Effector memory CD4-positive, alpha-beta T cell (primary cell): Measurements from ENCODE around the gene PSD.

Experiments used
- DNase-seq, 3 donors: peaks; one replicate each; pipeline ENCODE4 v3.0.0-alpha.2; 2020
- H3K27ac ChIP-seq: 2 replicates; pipeline ENCODE4 v1.7.0; 2013; ENCODE audit warnings: mild to moderate bottlenecking, low read length, moderate library complexity; ENCODE audit not compliant: insufficient read depth, poor library complexity, severe bottlenecking
- H3K27me3 ChIP-seq: replicated peaks from 2 replicates; pipeline ENCODE4 v1.7.0; 2013; ENCODE audit warnings: mild to moderate bottlenecking, low read length; ENCODE audit not compliant: insufficient read depth, control insufficient read depth, poor library complexity, severe bottlenecking
- H3K36me3 ChIP-seq: 2 replicates; pipeline ENCODE4 v1.7.0; 2013; ENCODE audit warnings: mild to moderate bottlenecking, low read length, moderate library complexity; ENCODE audit not compliant: control insufficient read depth, insufficient read depth
- H3K4me1 ChIP-seq: 2 replicates; pipeline ENCODE4 v1.7.0; 2013; ENCODE audit warnings: low read length, mild to moderate bottlenecking; ENCODE audit not compliant: control insufficient read depth, insufficient read depth, poor library complexity, severe bottlenecking
- H3K4me3 ChIP-seq: 2 replicates; pipeline ENCODE4 v1.7.0; 2013; ENCODE audit warnings: low read length, low read depth, mild to moderate bottlenecking; ENCODE audit not compliant: insufficient read depth, poor library complexity, severe bottlenecking
- H3K9me3 ChIP-seq: 2 replicates; pipeline ENCODE4 v1.7.0; 2013; ENCODE audit warnings: mild to moderate bottlenecking, low read length, moderate library complexity; ENCODE audit not compliant: control insufficient read depth

Gene PSD

DNA sequence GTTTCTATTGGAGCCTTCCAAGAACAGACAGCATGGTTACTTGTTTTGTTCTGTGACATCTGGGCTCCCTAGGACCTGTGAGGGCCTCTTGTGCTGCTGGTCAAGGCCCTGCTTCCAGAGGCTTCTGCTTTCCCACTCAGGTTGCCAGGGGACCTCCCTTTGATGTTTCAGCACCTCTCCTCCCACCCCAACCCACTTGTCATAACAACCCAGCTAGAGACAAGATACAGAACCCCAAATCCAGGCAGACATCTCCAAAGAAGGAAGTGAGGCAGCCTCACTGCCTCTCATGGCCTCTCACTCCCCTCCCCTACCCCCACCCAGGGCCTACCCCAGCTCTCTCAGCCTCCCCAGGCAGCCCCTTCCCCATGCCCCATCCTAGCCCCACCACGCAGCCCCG lies 11.8 kb downstream of the PSD start:
- DNase-seq, result no peak
- H3K9me3 ChIP-seq, result no peaks in the 10 kb centered on the region
- no peak overlapping the region for H3K27ac ChIP-seq
- peaks cover 22% of the 10 kb centered on the region for H3K4me1 ChIP-seq
- H3K27me3 ChIP-seq, result peaks cover 8% of the 10 kb centered on the region
- H3K4me3 ChIP-seq, result no peak overlapping the region
- peaks cover 13% of the 10 kb centered on the region for H3K36me3 ChIP-seq

DNA sequence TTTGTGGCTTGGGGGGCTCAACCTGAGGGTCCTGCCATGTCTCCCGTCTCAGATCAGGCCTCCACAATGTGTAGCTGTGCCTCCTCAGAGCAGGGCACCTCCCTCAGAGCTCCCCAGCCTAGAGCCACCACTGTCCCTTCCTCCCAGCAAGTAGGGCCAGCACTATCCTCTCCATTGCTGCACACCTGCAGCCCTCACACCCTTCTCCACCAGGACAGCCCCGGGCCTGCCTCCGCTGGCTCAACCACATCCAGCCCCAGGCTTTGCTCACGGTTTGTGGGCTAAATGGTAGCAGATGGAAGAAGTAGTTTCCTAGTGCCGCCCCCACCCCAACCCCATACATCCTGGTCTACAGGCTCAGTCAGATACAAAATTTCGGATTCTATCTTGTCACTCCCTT lies 13.0 kb downstream of the PSD start:
- H3K36me3 ChIP-seq, result peaks cover 25% of the 10 kb centered on the region
- no peak overlapping the region for H3K27ac ChIP-seq
- H3K4me1 ChIP-seq, result peaks cover 18% of the 10 kb centered on the region
- no peak for DNase-seq
- no peak overlapping the region for H3K4me3 ChIP-seq
- H3K9me3 ChIP-seq, result no peaks in the 10 kb centered on the region
- peaks cover 8% of the 10 kb centered on the region for H3K27me3 ChIP-seq

DNA sequence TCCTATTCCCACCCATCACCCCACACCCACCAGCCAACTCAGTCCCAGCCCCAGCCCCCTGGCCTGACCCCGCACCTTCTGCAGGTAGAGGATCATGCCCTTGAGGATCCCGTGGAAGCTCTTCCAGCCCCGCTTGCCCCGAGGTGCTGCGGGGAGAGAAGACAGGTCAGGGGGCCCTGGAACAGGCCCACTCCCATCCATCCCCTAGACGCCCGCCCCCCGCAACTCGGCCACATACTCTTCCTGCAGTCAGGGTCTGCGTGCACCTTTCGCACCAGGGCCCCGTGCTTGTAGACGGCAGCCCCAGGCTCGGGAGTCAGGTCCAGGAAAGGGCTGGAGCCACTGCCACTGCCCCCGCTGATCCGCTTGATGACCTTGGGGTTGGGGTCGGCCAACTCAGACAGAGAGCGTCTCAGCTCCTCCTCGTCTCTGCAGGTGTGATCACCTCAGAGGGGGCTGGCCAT lies 13.4 kb downstream of the PSD start:
- peaks cover 13% of the 10 kb centered on the region for H3K4me1 ChIP-seq
- H3K9me3 ChIP-seq, result no peaks in the 10 kb centered on the region
- no peak overlapping the region for H3K27ac ChIP-seq
- H3K27me3 ChIP-seq, result peaks cover 5% of the 10 kb centered on the region
- DNase-seq, result no peak
- H3K4me3 ChIP-seq, result no peak overlapping the region
- H3K36me3 ChIP-seq, result peaks cover 30% of the 10 kb centered on the region

DNA sequence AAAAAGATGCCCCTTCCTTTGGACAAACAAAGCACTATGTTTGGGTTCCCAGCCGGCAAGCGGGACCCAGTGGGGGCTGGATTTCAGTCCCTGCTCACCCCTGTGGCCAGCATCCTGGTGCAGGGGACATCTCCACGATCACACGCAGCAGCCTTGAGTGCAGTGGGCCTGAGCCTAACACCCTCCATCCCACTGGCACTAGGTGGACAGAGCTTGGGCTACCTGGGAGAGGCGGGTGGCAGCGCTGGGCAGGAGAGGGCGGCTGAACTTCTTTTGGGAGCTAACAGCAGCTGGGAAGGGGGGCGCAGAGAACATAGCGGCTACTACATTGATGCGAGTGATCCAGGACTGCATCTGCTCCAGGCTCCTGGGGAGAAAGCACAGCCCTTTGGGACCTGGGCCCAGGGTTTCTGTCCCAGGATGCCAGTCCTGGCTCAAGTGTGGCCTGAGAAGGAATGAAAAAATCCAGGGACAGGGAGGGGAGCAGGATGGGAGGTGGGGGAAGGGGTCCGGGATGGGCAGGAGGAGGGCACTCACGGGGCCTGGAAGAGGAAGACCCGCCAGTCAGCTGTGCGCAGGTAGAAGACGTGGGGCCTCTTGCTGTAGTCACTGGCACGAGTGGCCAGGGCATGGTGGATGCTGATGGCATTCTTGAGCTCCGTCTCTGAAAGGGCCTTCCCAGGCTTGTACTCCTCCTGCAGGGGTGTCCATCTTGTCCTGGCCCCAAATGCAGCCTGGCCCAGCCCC lies 14.1 kb downstream of the PSD start:
- DNase-seq, result no peak
- no peaks in the 10 kb centered on the region for H3K9me3 ChIP-seq
- peaks cover 31% of the 10 kb centered on the region for H3K36me3 ChIP-seq
- H3K4me3 ChIP-seq, result no peak overlapping the region
- H3K27me3 ChIP-seq, result no peaks in the 10 kb centered on the region
- H3K4me1 ChIP-seq, result peaks cover 12% of the 10 kb centered on the region
- no peak overlapping the region for H3K27ac ChIP-seq

DNA sequence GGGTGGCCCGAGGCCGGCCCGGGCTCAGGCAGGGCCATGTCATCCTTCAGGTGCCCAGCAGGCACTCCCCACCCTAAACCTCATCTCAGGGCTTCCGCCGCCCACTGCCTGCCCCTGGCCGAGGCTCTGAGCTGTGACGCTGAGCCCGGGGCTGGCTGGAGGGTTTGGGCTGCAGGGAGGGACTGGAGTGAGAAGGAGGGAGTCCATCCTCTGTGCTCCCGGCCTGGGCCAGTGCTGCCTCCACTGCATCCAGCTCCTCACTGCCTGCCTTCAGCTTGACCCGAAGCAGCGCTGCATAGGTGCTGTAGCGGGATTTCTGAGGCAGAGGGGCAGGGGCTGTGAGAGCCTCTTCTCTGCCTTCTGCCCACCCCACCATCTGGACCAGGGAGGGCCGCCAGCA lies 15.5 kb downstream of the PSD start:
- Histone ChIP-seq H3K9me3 (no peaks in the 10 kb centered on the region), H3K27me3 (no peaks in the 10 kb centered on the region), H3K27ac (no peak overlapping the region), H3K36me3 (peaks cover 37% of the 10 kb centered on the region), H3K4me1 (peaks cover 5% of the 10 kb centered on the region), H3K4me3 (no peak overlapping the region)
- no peak for DNase-seq

DNA sequence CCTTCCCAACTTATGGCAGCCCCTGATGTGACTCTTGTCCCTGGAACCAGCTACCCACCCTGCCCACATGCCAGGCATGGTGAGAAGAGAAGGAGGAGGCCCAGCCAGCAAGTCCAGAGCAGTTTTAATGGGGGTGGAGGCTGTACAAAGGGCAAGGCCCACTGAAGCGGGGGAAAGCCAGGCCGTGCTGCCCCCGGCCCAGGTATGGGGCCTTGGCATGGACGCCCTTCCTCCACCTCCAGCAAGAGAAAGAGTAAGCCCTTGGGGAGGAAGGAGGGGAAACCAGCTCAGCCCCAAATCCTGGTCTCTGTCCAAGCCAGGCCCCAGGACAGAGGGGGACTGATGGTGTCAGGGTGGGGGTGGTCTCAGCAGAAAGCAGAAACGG lies 16.1 kb downstream of the PSD start:
- peaks cover 44% of the 10 kb centered on the region for H3K36me3 ChIP-seq
- no peak for DNase-seq
- peaks cover 8% of the 10 kb centered on the region for H3K4me1 ChIP-seq
- H3K27ac ChIP-seq, result no peak overlapping the region
- H3K4me3 ChIP-seq, result no peak overlapping the region
- H3K27me3 ChIP-seq, result no peaks in the 10 kb centered on the region
- H3K9me3 ChIP-seq, result no peaks in the 10 kb centered on the region

DNA sequence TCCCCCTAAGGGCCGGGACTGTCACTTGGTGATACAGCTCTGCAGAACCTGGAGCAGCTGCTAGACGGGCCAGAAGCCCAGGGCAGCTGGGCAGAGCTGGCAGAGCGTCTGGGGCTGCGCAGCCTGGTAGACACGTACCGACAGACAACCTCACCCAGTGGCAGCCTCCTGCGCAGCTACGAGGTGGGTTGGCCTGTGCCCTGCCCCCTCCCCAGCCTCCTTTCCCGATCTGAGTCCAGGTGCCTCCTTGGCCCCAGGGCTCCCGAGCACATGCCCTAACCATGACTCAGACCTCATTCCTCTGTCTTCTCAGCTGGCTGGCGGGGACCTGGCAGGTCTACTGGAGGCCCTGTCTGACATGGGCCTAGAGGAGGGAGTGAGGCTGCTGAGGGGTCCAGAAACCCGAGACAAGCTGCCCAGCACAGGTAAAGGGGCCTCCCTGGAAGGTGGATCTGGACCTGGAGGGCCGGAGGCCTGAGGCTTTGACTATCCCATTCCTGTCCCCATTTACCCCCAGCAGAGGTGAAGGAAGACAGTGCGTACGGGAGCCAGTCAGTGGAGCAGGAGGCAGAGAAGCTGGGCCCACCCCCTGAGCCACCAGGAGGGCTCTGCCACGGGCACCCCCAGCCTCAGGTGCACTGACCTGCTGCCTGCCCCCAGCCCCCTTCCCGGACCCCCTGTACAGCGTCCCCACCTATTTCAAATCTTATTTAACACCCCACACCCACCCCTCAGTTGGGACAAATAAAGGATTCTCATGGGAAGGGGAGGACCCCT lies 16.7 kb downstream of the PSD start:
- Histone ChIP-seq H3K4me1 (peaks cover 11% of the 10 kb centered on the region), H3K9me3 (no peaks in the 10 kb centered on the region), H3K4me3 (no peak overlapping the region), H3K27ac (no peak overlapping the region), H3K27me3 (no peaks in the 10 kb centered on the region), H3K36me3 (peaks cover 48% of the 10 kb centered on the region)
- no peak for DNase-seq

DNA sequence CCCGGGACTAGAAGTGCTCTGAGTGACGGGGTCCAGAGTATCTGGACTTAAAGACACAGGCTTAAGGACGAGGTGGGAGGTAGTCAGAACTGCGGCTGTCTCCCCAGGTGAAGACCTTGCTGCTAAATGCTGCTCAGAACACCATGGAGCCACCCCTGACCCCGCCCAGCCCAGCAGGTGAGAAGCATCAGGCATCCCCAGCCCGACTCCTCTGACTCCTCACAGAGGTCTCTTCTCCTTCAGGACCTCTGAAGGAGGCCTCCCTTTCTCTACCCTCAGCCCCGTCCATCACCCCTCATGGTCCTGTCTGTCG lies 17.3 kb downstream of the PSD start:
- no peaks in the 10 kb centered on the region for H3K27me3 ChIP-seq
- H3K9me3 ChIP-seq, result no peaks in the 10 kb centered on the region
- H3K27ac ChIP-seq, result no peak overlapping the region
- no peak for DNase-seq
- no peak overlapping the region for H3K4me3 ChIP-seq
- H3K36me3 ChIP-seq, result peaks cover 53% of the 10 kb centered on the region
- H3K4me1 ChIP-seq, result peaks cover 17% of the 10 kb centered on the region

DNA sequence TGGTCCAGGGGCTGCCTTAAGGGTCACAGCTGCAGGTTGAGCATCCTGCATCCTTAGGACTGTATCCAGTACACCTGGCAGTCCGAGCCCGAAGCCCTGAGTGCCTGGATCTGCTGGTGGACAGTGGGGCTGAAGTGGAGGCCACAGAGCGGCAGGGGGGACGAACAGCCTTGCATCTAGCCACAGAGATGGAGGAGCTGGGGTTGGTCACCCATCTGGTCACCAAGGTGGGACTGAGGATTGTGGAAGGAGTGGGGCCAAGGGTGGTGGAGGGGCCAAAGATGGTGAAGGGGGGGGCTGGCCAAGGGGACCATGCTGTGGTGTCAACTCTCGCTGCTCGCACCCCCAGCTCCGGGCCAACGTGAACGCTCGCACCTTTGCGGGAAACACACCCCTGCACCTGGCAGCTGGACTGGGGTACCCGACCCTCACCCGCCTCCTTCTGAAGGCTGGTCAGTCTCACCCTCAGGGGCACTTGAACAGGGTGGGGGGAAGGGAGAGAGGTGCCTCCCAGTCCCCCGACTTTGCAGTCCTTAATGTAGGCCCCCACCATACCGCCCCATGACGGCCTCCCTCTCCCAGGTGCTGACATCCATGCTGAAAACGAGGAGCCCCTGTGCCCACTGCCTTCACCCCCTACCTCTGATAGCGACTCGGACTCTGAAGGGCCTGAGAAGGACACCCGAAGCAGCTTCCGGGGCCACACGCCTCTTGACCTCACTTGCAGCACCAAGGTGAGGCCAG lies 17.8 kb downstream of the PSD start:
- peaks cover 22% of the 10 kb centered on the region for H3K4me1 ChIP-seq
- H3K36me3 ChIP-seq, result peaks cover 53% of the 10 kb centered on the region
- no peaks in the 10 kb centered on the region for H3K9me3 ChIP-seq
- no peaks in the 10 kb centered on the region for H3K27me3 ChIP-seq
- H3K4me3 ChIP-seq, result no peak overlapping the region
- no peak for DNase-seq
- H3K27ac ChIP-seq, result no peak overlapping the region

DNA sequence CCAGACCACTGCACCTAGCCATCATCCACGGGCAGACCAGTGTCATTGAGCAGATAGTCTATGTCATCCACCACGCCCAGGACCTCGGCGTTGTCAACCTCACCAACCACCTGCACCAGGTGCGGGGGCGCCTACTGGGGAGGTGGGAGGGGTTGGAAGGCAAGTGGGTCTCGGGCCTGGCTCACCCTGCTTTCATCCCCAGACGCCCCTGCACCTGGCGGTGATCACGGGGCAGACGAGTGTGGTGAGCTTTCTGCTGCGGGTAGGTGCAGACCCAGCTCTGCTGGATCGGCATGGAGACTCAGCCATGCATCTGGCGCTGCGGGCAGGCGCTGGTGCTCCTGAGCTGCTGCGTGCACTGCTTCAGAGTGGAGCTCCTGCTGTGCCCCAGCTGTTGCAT lies 18.5 kb downstream of the PSD start:
- Histone ChIP-seq H3K36me3 (peaks cover 53% of the 10 kb centered on the region), H3K27ac (peak overlapping the region; percentile 79), H3K4me3 (no peak overlapping the region), H3K4me1 (peaks cover 25% of the 10 kb centered on the region), H3K9me3 (no peaks in the 10 kb centered on the region), H3K27me3 (no peaks in the 10 kb centered on the region)
- DNase-seq, result no peak
